HEK293T (cell line): ENCODE data around the gene PMM1.

Experiments
- CTBP1 ChIP-seq: fragments of 450-650 bp; IDR thresholded peaks from 2 replicates; pipeline ENCODE4 v1.6.1; 2016; ENCODE audit warnings: borderline replicate concordance
- ELF4 ChIP-seq: fragments of 450-650 bp; IDR thresholded peaks from 2 replicates; pipeline ENCODE4 v1.6.1; 2017; ENCODE audit warnings: antibody characterized with exemption
- FOXA1 ChIP-seq: fragments of 450-650 bp; IDR thresholded peaks from 2 replicates; pipeline ENCODE4 v1.6.1; 2016; ENCODE audit warnings: mild to moderate bottlenecking
- FOXM1 ChIP-seq: fragments of 450-650 bp; IDR thresholded peaks from 2 replicates; pipeline ENCODE4 v1.6.1; 2017; ENCODE audit warnings: mild to moderate bottlenecking, borderline replicate concordance
- HDGF ChIP-seq: fragments of 450-650 bp; IDR thresholded peaks from 2 replicates; pipeline ENCODE4 v1.6.1; 2017; ENCODE audit warnings: antibody characterized with exemption, borderline replicate concordance
- SP1 ChIP-seq: fragments of 450-650 bp; IDR thresholded peaks from 2 replicates; pipeline ENCODE4 v1.6.1; 2017
- SUZ12 ChIP-seq: fragments of 450-650 bp; IDR thresholded peaks from 2 replicates; pipeline ENCODE4 v1.6.1; 2016; ENCODE audit warnings: mild to moderate bottlenecking
- ZNF384 ChIP-seq: fragments of 450-650 bp; IDR thresholded peaks from 2 replicates; pipeline ENCODE4 v1.6.1; 2016

DNA sequence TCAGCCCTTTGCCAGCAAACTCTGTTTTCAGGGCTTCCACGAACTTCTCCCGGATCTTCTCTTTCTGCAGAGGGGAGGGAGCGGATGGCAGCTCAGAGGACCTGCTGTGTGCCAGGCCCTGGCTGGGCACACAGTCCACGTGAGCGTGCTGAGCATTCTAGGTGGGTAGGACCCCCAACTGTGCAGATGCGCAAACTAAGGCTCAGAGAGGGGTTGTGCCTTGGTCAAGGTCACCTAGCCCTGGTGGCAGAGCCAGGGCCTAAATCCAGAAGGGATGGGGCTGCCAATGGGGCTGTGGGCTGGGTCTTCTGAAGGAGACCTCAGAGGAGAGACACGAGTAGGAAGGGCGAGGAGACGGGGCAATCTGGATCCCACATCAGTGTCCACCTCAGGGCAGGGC, 10.8 kb downstream of the PMM1 start:
- TF ChIP-seq FOXM1 (no peak), FOXA1 (no peak), CTBP1 (no peak), SUZ12 (no peak), SP1 (no peak), ELF4 (no peak), HDGF (no peak), ZNF384 (no peak)
